Mononuclear cell (primary cell): ENCODE measurements around the gene TMEM106C. TPM values are rescaled to one million over a fixed set of nuclear protein-coding genes. Genes with fewer than 3 reads are reported as not detected.

ENCODE experiments used
- H3K27me3 ChIP-seq: 2 replicates; pipeline ENCODE4 v1.6.0; 2011; ENCODE audit warnings: low read length, control low read depth; ENCODE audit not compliant: insufficient read depth
- H3K4me1 ChIP-seq: 2 replicates; pipeline ENCODE4 v1.5.1; 2011; ENCODE audit warnings: mild to moderate bottlenecking, low read length, control low read depth; ENCODE audit not compliant: insufficient read depth
- H3K4me3 ChIP-seq: 2 replicates; pipeline ENCODE4 v1.5.1; 2011; ENCODE audit warnings: mild to moderate bottlenecking, low read length, moderate library complexity
- H3K9me3 ChIP-seq: 2 replicates; pipeline ENCODE4 v1.5.1; 2011; ENCODE audit warnings: low read depth, mild to moderate bottlenecking, control low read depth, low read length
- total RNA-seq: library from RNA; depleted of rRNA; stranded (reverse); fragments of >200 nt; gene quantifications from one replicate; pipeline ENCODE4 v1.2.3, GENCODE V29; 2012

The TMEM106C gene
- total RNA-seq, 1 donor, result 17.3 TPM

GRCh38 chr12:47990351-47991105 is 27.1 kb downstream of the TMEM106C start:
- Histone ChIP-seq H3K27me3 (peaks cover 7% of the 10 kb centered on the region), H3K9me3 (no peaks in the 10 kb centered on the region), H3K4me3 (no peak overlapping the region), H3K4me1 (peaks cover 25% of the 10 kb centered on the region)

- no peaks in the 10 kb centered on the region for H3K9me3 ChIP-seq
- H3K4me3 ChIP-seq, result no peak overlapping the region
- peaks cover 25% of the 10 kb centered on the region for H3K4me1 ChIP-seq
- peaks cover 12% of the 10 kb centered on the region for H3K27me3 ChIP-seq
Observed at GRCh38 chr12:47991106-47992061, 28.0 kb downstream of the TMEM106C start.

GRCh38 chr12:47992776-47993175 is 29.4 kb downstream of the TMEM106C start:
- Histone ChIP-seq H3K4me1 (peaks cover 25% of the 10 kb centered on the region), H3K27me3 (peaks cover 25% of the 10 kb centered on the region), H3K4me3 (no peak overlapping the region), H3K9me3 (no peaks in the 10 kb centered on the region)

GRCh38 chr12:47993491-47993890 is 30.1 kb downstream of the TMEM106C start:
- H3K4me3 ChIP-seq, result no peak overlapping the region
- H3K4me1 ChIP-seq, result peaks cover 25% of the 10 kb centered on the region
- H3K27me3 ChIP-seq, result peaks cover 31% of the 10 kb centered on the region
- no peaks in the 10 kb centered on the region for H3K9me3 ChIP-seq

- Histone ChIP-seq H3K9me3 (no peaks in the 10 kb centered on the region), H3K4me1 (peaks cover 6% of the 10 kb centered on the region), H3K4me3 (no peak overlapping the region), H3K27me3 (peaks cover 56% of the 10 kb centered on the region)
Observed at GRCh38 chr12:47995981-47996401, 32.6 kb downstream of the TMEM106C start.

- Histone ChIP-seq H3K4me3 (no peak overlapping the region), H3K4me1 (peaks cover 15% of the 10 kb centered on the region), H3K9me3 (no peaks in the 10 kb centered on the region), H3K27me3 (peaks cover 70% of the 10 kb centered on the region)
Observed at GRCh38 chr12:47997321-47997720, 33.9 kb downstream of the TMEM106C start.

- Histone ChIP-seq H3K4me3 (no peak overlapping the region), H3K9me3 (no peaks in the 10 kb centered on the region), H3K27me3 (peaks cover 88% of the 10 kb centered on the region), H3K4me1 (peaks cover 40% of the 10 kb centered on the region)
Observed at GRCh38 chr12:47999816-48000215, 36.4 kb downstream of the TMEM106C start.

GRCh38 chr12:48000878-48001504 is 37.6 kb downstream of the TMEM106C start:
- Histone ChIP-seq H3K9me3 (no peaks in the 10 kb centered on the region), H3K4me3 (no peak overlapping the region), H3K4me1 (peaks cover 44% of the 10 kb centered on the region), H3K27me3 (peaks cover 97% of the 10 kb centered on the region)

GRCh38 chr12:48001505-48002413 is 38.4 kb downstream of the TMEM106C start:
- Histone ChIP-seq H3K27me3 (peaks cover 97% of the 10 kb centered on the region), H3K4me1 (peaks cover 44% of the 10 kb centered on the region), H3K9me3 (no peaks in the 10 kb centered on the region), H3K4me3 (no peak overlapping the region)

- Histone ChIP-seq H3K4me1 (peaks cover 44% of the 10 kb centered on the region), H3K9me3 (no peaks in the 10 kb centered on the region), H3K4me3 (no peak overlapping the region), H3K27me3 (peaks cover 97% of the 10 kb centered on the region)
Observed at GRCh38 chr12:48002414-48002730, 39.0 kb downstream of the TMEM106C start.

GRCh38 chr12:48002773-48003218 is 39.4 kb downstream of the TMEM106C start:
- Histone ChIP-seq H3K4me1 (peaks cover 44% of the 10 kb centered on the region), H3K4me3 (no peak overlapping the region), H3K27me3 (peaks cover 98% of the 10 kb centered on the region), H3K9me3 (no peaks in the 10 kb centered on the region)

- Histone ChIP-seq H3K4me1 (peaks cover 44% of the 10 kb centered on the region), H3K4me3 (no peak overlapping the region)
Observed at GRCh38 chr12:48003226-48004052, 40.0 kb downstream of the TMEM106C start.

GRCh38 chr12:48004053-48004941 is 40.9 kb downstream of the TMEM106C start, which contains the start of gene COL2A1:
COL2A1 (minus strand) TSS chr12:48004476; CDS start chr12:48004321, 155 bp downstream.
- no peaks in the 10 kb centered on the region for H3K9me3 ChIP-seq
- H3K4me1 ChIP-seq, result peaks cover 44% of the 10 kb centered on the region
- H3K27me3 ChIP-seq, result peaks cover 96% of the 10 kb centered on the region
- no peak within 1 kb of the TSS for H3K4me3 ChIP-seq

More at GRCh38 chr12:48003226-48004052, 40.0 kb downstream of the TMEM106C start:
- Histone ChIP-seq H3K27me3 (peaks cover 97% of the 10 kb centered on the region), H3K9me3 (no peaks in the 10 kb centered on the region)
